ENCODE data around the gene PEAK1.

- TF ChIP-seq CTCF (IDR thresholded peaks at IDR 0.05; ENCODE audit: insufficient read depth, low read length, poor library complexity, severe bottlenecking) (no peak), EZH2phosphoT487 (conservative IDR thresholded peaks at IDR 0.05; ENCODE audit: low read length) (no peak)
Observed at GRCh38 chr15:77411619-77411976, 8.3 kb downstream of the PEAK1 start.

All from SU-DHL-6 (cell line).